Measurements from ENCODE around the gene SERINC5.

DNA sequence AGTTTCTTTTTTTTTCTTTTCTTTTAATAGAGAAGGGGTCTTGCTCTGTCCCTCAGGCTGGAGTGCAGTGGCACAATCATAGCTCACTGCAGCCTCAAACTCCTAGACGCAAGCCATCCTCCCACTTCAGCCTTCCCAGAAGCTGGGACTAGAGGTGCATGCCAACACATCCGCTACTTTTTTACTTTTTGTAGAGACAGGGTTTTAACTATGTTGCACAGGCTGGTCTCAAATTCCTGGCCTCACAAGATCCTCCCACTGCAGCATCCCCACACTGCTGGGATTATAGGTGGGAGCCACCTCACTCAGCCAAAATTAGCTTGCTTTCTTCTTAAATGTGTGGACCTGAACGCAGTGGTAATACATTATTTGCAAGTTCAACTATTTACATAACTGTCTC lies 66.1 kb downstream of the SERINC5 start:
- no peak for TF ChIP-seq HDGF (IDR thresholded peaks at IDR 0.05; ENCODE audit: borderline replicate concordance)
- no peak for TF ChIP-seq FOXM1 (IDR thresholded peaks at IDR 0.05; ENCODE audit: borderline replicate concordance)

Data from HEK293T (cell line).